GM19372 (cell line): Measurements from ENCODE around the gene C1QB.

Experiments used
- ATAC-seq: cut with Tn5 transposase; IDR thresholded peaks from one replicate; pipeline ENCODE4 v1.9.1; 2021; ENCODE audit warnings: mild to moderate bottlenecking, low read depth, moderate library complexity; ENCODE audit not compliant: unreplicated experiment

The C1QB gene

GRCh38 chr1:22652881-22653316 lies at the start of gene C1QB:
TSS of gene C1QB (plus strand) at chr1:22653236. CDS start at chr1:22659463, 6,227 bp downstream.
- ATAC-seq, result no peak

- ATAC-seq, result no peak
These were observed 46.9 kb upstream of the C1QB start for GRCh38 chr1:22606161-22606560.

- ATAC-seq, result no peak
These were observed 45.9 kb upstream of the C1QB start for GRCh38 chr1:22607154-22607553.

- no peak for ATAC-seq
These were observed 44.7 kb upstream of the C1QB start for GRCh38 chr1:22608361-22608760.

GRCh38 chr1:22609291-22609690 lies 43.7 kb upstream of the C1QB start:
- no peak for ATAC-seq

- no peak for ATAC-seq
These were observed 41.5 kb upstream of the C1QB start for GRCh38 chr1:22611530-22611947.

- no peak for ATAC-seq
These were observed 40.1 kb upstream of the C1QB start for GRCh38 chr1:22612671-22613571.

GRCh38 chr1:22613572-22613918 lies 39.5 kb upstream of the C1QB start:
- ATAC-seq, result no peak

- ATAC-seq, result no peak
These were observed 39.1 kb upstream of the C1QB start for GRCh38 chr1:22613951-22614350.

GRCh38 chr1:22615886-22616285 lies 37.1 kb upstream of the C1QB start:
- ATAC-seq, result no peak

- no peak for ATAC-seq
These were observed 36.5 kb upstream of the C1QB start for GRCh38 chr1:22616571-22616970.

- ATAC-seq, result no peak
These were observed 35.0 kb upstream of the C1QB start for GRCh38 chr1:22618056-22618455.

GRCh38 chr1:22619252-22619651 lies 33.8 kb upstream of the C1QB start:
- no peak for ATAC-seq

GRCh38 chr1:22619798-22620197 lies 33.2 kb upstream of the C1QB start:
- no peak for ATAC-seq

- no peak for ATAC-seq
These were observed 31.3 kb upstream of the C1QB start for GRCh38 chr1:22621761-22622160.

- no peak for ATAC-seq
These were observed 27.6 kb upstream of the C1QB start for GRCh38 chr1:22625262-22625925.

- ATAC-seq, result no peak
These were observed 26.5 kb upstream of the C1QB start for GRCh38 chr1:22626237-22627157.

- no peak for ATAC-seq
These were observed 25.7 kb upstream of the C1QB start for GRCh38 chr1:22627331-22627730.

GRCh38 chr1:22628698-22629444 lies 24.2 kb upstream of the C1QB start:
- ATAC-seq, result no peak

- no peak for ATAC-seq
These were observed 23.1 kb upstream of the C1QB start for GRCh38 chr1:22629886-22630285.
